OCI-LY7 (cell line): ENCODE data around the gene SECISBP2. TPM values are rescaled to one million over a fixed set of nuclear protein-coding genes. Genes with fewer than 3 reads are reported as not detected.
A peak's percentile ranks its signal among the peaks of the same experiment; 100 is the strongest.

Experiments
- BruUV-seq: library from RNA; stranded (reverse); fragments of 400-500 nt; replicated peaks from 2 replicates; lab custom pipeline; 2021; lab: Mats Ljungman, UMichigan
- CTCF ChIA-PET: fragments of 300-600 bp; sonication (Branson Sonifier 250); formaldehyde crosslinking; loops from one replicate; lab custom pipeline; 2022; ENCODE audit warnings: antibody characterized with exemption; ENCODE audit not compliant: unreplicated experiment; lab: Charles Lee
- POLR2A ChIA-PET: fragments of 300-600 bp; sonication (Branson Sonifier 250); formaldehyde crosslinking; loops from one replicate; lab custom pipeline; 2022; ENCODE audit warnings: antibody characterized with exemption; lab: Charles Lee
- DNase-seq: peaks from one replicate; pipeline ENCODE4 v3.0.0-alpha.2; 2015; ENCODE audit warnings: low spot score
- H2AFZ ChIP-seq: fragments of 200-600 bp; sonication (generic), shearing (Covaris generic); 2 replicates; pipeline ENCODE4 v1.6.1; 2014; ENCODE audit warnings: mild to moderate bottlenecking, antibody characterized with exemption, low read length, moderate library complexity
- H3K27ac ChIP-seq: fragments of 200-600 bp; sonication (generic); 2 replicates; pipeline ENCODE4 v1.5.1; 2014; ENCODE audit warnings: mixed run types, low read depth, mild to moderate bottlenecking, moderate library complexity, low read length, inconsistent platforms; ENCODE audit not compliant: poor library complexity, severe bottlenecking
- H3K36me3 ChIP-seq: fragments of 200-600 bp; sonication (generic); 2 replicates; pipeline ENCODE4 v1.6.1; 2014; ENCODE audit warnings: mild to moderate bottlenecking, antibody characterized with exemption, low read length, moderate library complexity, mixed read lengths; ENCODE audit not compliant: insufficient read depth
- H3K4me1 ChIP-seq: fragments of 200-600 bp; sonication (generic); 2 replicates; pipeline ENCODE4 v1.5.1; 2014; ENCODE audit warnings: mild to moderate bottlenecking, low read length; ENCODE audit not compliant: insufficient read depth, poor library complexity, severe bottlenecking
- H3K4me2 ChIP-seq: fragments of 200-600 bp; sonication (generic); 2 replicates; pipeline ENCODE4 v1.6.1; 2014; ENCODE audit warnings: mild to moderate bottlenecking, low read length
- H3K4me3 ChIP-seq: fragments of 200-600 bp; sonication (generic); 2 replicates; pipeline ENCODE4 v1.5.1; 2014; ENCODE audit warnings: mild to moderate bottlenecking, low read depth, low read length; ENCODE audit not compliant: poor library complexity, severe bottlenecking
- H3K79me2 ChIP-seq: fragments of 200-600 bp; sonication (generic); 2 replicates; pipeline ENCODE4 v1.6.1; 2016; ENCODE audit warnings: low read depth, mild to moderate bottlenecking, low read length, moderate library complexity, mixed read lengths; ENCODE audit not compliant: insufficient read depth
- H3K9me2 ChIP-seq: fragments of 200-600 bp; sonication (generic); 2 replicates; pipeline ENCODE4 v1.6.1; 2016; ENCODE audit warnings: mild to moderate bottlenecking, low read length, mixed read lengths; ENCODE audit not compliant: insufficient read depth
- H3K9me3 ChIP-seq: fragments of 200-600 bp; sonication (generic); 2 replicates; pipeline ENCODE4 v1.6.1; 2014; ENCODE audit warnings: mild to moderate bottlenecking, mixed run types, low read length, mixed read lengths
- H4K20me1 ChIP-seq: fragments of 200-600 bp; sonication (generic); 2 replicates; pipeline ENCODE4 v1.6.1; 2014; ENCODE audit warnings: mild to moderate bottlenecking, antibody characterized with exemption, low read length, moderate library complexity, mixed read lengths; ENCODE audit not compliant: insufficient read depth
- EZH2phosphoT487 ChIP-seq: fragments of 200-600 bp; sonication (generic); IDR thresholded peaks from 2 replicates; pipeline ENCODE4 v1.6.1; 2018; ENCODE audit warnings: low read depth, borderline replicate concordance, mild to moderate bottlenecking, mixed run types, antibody characterized with exemption, low read length, moderate library complexity, mixed read lengths
- intact Hi-C: fragments of 100-400 bp; cut with micrococcal nuclease; formaldehyde crosslinking; loops from one replicate; pipeline ENCODE4 v1.10.0; 2022; ENCODE audit not compliant: unreplicated experiment
- total RNA-seq, 2 experiments: library from RNA; depleted of rRNA in 1 of 2; stranded (reverse); fragments of >200 nt in 1 of 2; shearing (Covaris generic) in 1 of 2; gene quantifications; 2 replicates each; pipeline ENCODE4 v1.2.3, GENCODE V29; 2014 to 2022
- TF ChIP-seq, protein P1 (sequence below): fragments of 200-600 bp; sonication (generic); conservative IDR thresholded peaks from 2 replicates; pipeline ENCODE4 v1.5.1; 2014; ENCODE audit warnings: mild to moderate bottlenecking, antibody characterized with exemption, low read length, moderate library complexity, mixed read lengths

Gene SECISBP2
- total RNA-seq, 2 experiments from 2014 or later = 77.6 to 85.5 TPM

DNA sequence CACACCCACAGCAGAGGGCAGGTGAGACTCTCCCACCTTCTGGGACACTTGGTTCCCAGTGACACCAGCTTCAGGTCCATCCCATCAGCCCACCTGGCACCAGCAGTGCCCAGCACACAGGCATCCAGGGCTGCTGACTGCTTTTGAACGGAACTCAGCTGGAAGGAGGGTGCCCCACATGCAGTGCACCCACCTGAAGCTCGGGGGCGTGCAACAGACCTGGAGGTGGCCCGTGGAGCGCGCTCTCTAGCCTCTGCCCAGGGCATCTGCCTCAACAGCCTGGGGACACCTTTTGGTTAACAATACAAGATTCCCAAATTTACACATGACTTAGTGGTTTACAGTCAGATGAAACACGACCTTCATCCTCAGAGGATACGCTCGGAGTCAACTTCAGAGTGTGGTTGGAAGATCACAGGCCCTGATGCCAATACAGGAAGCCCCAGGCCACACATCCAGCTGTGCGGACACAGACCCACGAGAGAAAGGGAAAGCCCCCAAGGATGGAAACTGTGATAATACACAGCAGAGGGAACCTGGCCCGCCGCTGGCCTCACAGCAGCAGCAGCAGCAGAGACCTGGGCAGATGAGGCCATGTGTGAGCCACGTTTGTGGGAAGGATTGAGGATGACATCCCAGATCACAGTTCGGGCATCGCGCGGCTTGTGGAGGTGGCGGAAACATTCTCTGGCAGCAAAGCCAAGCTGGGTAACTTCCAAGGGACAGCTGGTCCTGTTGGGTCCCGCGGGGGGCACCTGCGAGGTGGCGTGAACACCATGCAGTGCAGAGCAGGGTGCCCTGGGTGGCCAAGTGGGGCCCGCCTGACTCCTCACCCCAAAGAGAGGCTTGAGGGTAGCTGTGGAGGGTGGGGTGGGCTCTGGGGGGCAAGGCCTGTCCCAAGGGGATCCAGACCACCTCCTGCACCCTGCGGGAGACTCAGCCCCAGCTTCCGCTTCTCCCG lies 64.0 kb downstream of the SECISBP2 start:
- no peaks in the 10 kb centered on the region for H4K20me1 ChIP-seq
- H3K9me2 ChIP-seq = no peaks in the 10 kb centered on the region
- intact Hi-C loops = no loop called here
- DNase-seq = no peak
- ChIA-PET CTCF (no interaction called here), POLR2A (no interaction called here)
- no peak overlapping the region for H3K4me3 ChIP-seq
- no peaks in the 10 kb centered on the region for H3K9me3 ChIP-seq
- no peak overlapping the region for H3K4me2 ChIP-seq
- no peaks in the 10 kb centered on the region for H3K79me2 ChIP-seq
- H2AFZ ChIP-seq = no peak overlapping the region
- no TSS peak for BruUV-seq
- peaks cover 7% of the 10 kb centered on the region; the same call in 1 of the 2 replicates for H3K36me3 ChIP-seq
- H3K4me1 ChIP-seq = no peaks in the 10 kb centered on the region
- TF ChIP-seq, protein P1, sequence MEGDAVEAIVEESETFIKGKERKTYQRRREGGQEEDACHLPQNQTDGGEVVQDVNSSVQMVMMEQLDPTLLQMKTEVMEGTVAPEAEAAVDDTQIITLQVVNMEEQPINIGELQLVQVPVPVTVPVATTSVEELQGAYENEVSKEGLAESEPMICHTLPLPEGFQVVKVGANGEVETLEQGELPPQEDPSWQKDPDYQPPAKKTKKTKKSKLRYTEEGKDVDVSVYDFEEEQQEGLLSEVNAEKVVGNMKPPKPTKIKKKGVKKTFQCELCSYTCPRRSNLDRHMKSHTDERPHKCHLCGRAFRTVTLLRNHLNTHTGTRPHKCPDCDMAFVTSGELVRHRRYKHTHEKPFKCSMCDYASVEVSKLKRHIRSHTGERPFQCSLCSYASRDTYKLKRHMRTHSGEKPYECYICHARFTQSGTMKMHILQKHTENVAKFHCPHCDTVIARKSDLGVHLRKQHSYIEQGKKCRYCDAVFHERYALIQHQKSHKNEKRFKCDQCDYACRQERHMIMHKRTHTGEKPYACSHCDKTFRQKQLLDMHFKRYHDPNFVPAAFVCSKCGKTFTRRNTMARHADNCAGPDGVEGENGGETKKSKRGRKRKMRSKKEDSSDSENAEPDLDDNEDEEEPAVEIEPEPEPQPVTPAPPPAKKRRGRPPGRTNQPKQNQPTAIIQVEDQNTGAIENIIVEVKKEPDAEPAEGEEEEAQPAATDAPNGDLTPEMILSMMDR = no peak
- no peak for TF ChIP-seq EZH2phosphoT487
- H3K27ac ChIP-seq = no peak overlapping the region

DNA sequence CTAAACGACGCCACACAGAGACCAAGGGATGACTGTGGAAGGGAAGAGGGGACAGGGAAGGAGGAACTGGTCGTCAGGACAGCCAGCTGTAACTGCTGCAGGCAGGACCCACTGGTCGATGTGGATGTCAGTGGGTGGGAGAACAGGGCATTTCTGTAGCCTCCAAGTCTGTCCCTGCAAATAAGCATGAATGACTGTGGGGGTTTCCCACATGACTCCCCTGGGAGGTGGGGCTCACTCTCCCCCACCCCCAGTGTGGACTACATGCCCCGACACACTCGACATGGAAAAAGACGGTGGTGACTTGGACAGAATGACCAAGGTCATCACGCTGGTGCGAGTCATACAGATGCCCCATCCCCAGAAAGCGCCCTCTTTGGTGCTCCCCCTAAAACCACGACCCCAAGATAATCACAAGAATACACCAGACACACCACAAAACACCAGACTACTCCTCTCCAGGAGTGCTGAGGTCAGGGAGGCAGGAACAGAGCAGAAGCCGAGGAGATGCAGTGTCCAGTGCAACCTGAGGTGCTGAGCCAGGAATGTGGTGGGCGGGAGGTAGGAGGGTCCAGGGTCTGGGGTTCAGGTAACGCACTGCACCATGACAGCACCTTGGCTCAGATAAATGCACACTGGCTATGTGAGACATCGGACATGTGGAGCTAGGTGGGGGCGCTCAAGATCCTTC lies 64.9 kb downstream of the SECISBP2 start:
- Histone ChIP-seq H3K79me2 (no peaks in the 10 kb centered on the region), H3K36me3 (peaks cover 13% of the 10 kb centered on the region; the same call in 1 of the 2 replicates), H3K4me1 (no peaks in the 10 kb centered on the region), H3K27ac (no peak overlapping the region), H3K9me3 (no peaks in the 10 kb centered on the region), H3K4me3 (no peak overlapping the region), H4K20me1 (no peaks in the 10 kb centered on the region), H2AFZ (no peak overlapping the region), H3K9me2 (no peaks in the 10 kb centered on the region), H3K4me2 (no peak overlapping the region)
- ChIA-PET CTCF (no interaction called here), POLR2A (no interaction called here)
- intact Hi-C loops = no loop called here
- DNase-seq = no peak
- BruUV-seq = no TSS peak
- TF ChIP-seq, protein P1 = peak; percentile 23; the same call in 1 of the 2 replicates
- TF ChIP-seq EZH2phosphoT487 = no peak
